GM23338 (cell line): ENCODE measurements around the gene SLC5A5. TPM values are rescaled to one million over a fixed set of nuclear protein-coding genes. Genes with fewer than 3 reads are reported as not detected.

Source experiments
- ATAC-seq: fragments of 200-7000 bp; cut with Tn5 transposase; 3 replicates; pipeline ENCODE4 v1.9.1; 2020
- DNase-seq: peaks from one replicate; pipeline ENCODE4 v3.0.0-alpha.2; 2015; ENCODE audit warnings: low spot score
- H2AFZ ChIP-seq: fragments of 200-600 bp; sonication (generic); 2 replicates; pipeline ENCODE4 v1.8.0; 2016; ENCODE audit warnings: antibody characterized with exemption, mild to moderate bottlenecking, moderate library complexity
- H3F3A ChIP-seq: fragments of 200-600 bp; sonication (generic); replicated peaks from 2 replicates; pipeline ENCODE4 v1.8.0; 2017; ENCODE audit warnings: antibody characterized with exemption, mixed run types, low read depth
- H3K27ac ChIP-seq: fragments of 200-600 bp; sonication (generic); 2 replicates; pipeline ENCODE4 v1.6.1; 2016; ENCODE audit warnings: low read depth
- H3K27me3 ChIP-seq: fragments of 200-600 bp; sonication (generic); 2 replicates; pipeline ENCODE4 v1.8.0; 2016; ENCODE audit warnings: mild to moderate bottlenecking, mixed run types, moderate library complexity; ENCODE audit not compliant: insufficient read depth
- H3K36me3 ChIP-seq: fragments of 200-600 bp; sonication (generic); 2 replicates; pipeline ENCODE4 v1.8.0; 2016; ENCODE audit warnings: mild to moderate bottlenecking; ENCODE audit not compliant: insufficient read depth
- H3K4me1 ChIP-seq: fragments of 200-600 bp; sonication (generic); 2 replicates; pipeline ENCODE4 v1.8.0; 2016; ENCODE audit warnings: mild to moderate bottlenecking, moderate library complexity; ENCODE audit not compliant: insufficient read depth
- H3K4me2 ChIP-seq: fragments of 200-600 bp; sonication (generic); 2 replicates; pipeline ENCODE4 v1.7.1; 2017; ENCODE audit warnings: mixed run types
- H3K4me3 ChIP-seq: fragments of 200-600 bp; sonication (generic); 2 replicates; pipeline ENCODE4 v1.6.1; 2016; ENCODE audit warnings: mixed run types
- H3K79me2 ChIP-seq: fragments of 200-600 bp; sonication (generic); replicated peaks from 2 replicates; pipeline ENCODE4 v1.8.0; 2017; ENCODE audit warnings: mild to moderate bottlenecking; ENCODE audit not compliant: insufficient read depth
- H3K9me2 ChIP-seq: fragments of 200-600 bp; sonication (generic); 2 replicates; pipeline ENCODE4 v1.8.0; 2017; ENCODE audit not compliant: insufficient read depth
- H4K20me1 ChIP-seq: fragments of 200-600 bp; sonication (generic); replicated peaks from 2 replicates; pipeline ENCODE4 v1.8.0; 2017; ENCODE audit warnings: mild to moderate bottlenecking; ENCODE audit not compliant: insufficient read depth
- H3K27ac Mint-ChIP-seq: 2 replicates; pipeline ENCODE4 v1.8.0; 2020; ENCODE audit warnings: inconsistent platforms, mild to moderate bottlenecking, moderate library complexity, mixed read lengths
- H3K27me3 Mint-ChIP-seq: 3 replicates; pipeline ENCODE4 v1.8.0; 2022; ENCODE audit warnings: low read depth, mild to moderate bottlenecking, moderate library complexity, mixed read lengths, inconsistent platforms; ENCODE audit not compliant: insufficient read depth, poor library complexity
- H3K36me3 Mint-ChIP-seq: 3 replicates; pipeline ENCODE4 v1.8.0; 2021; ENCODE audit warnings: low read depth, mild to moderate bottlenecking, inconsistent platforms, moderate library complexity, mixed read lengths
- H3K4me1 Mint-ChIP-seq: 3 replicates; pipeline ENCODE4 v1.8.0; 2020; ENCODE audit warnings: mild to moderate bottlenecking, inconsistent platforms, mixed read lengths
- H3K4me3 Mint-ChIP-seq: 3 replicates; pipeline ENCODE4 v1.8.0; 2021; ENCODE audit warnings: moderate library complexity, mild to moderate bottlenecking, inconsistent platforms, mixed read lengths
- H3K9me3 Mint-ChIP-seq: 3 replicates; pipeline ENCODE4 v1.8.0; 2020; ENCODE audit warnings: moderate library complexity, mild to moderate bottlenecking, inconsistent platforms, mixed read lengths
- ETS1 ChIP-seq: IDR thresholded peaks from 2 replicates; pipeline ENCODE4 v1.6.1; 2016; ENCODE audit warnings: antibody characterized with exemption
- EZH2 ChIP-seq: fragments of 200-600 bp; sonication (generic); IDR thresholded peaks from one replicate; pipeline ENCODE4 v1.8.0; 2017; ENCODE audit warnings: antibody characterized with exemption, mild to moderate bottlenecking, low read depth; ENCODE audit not compliant: unreplicated experiment
- JUNB ChIP-seq: IDR thresholded peaks from one replicate; pipeline ENCODE4 v1.6.1; 2016; ENCODE audit warnings: antibody characterized with exemption; ENCODE audit not compliant: unreplicated experiment
- POLR2AphosphoS5 ChIP-seq: IDR thresholded peaks from 2 replicates; pipeline ENCODE4 v1.6.1; 2016; ENCODE audit warnings: antibody characterized with exemption, low read depth
- ZNF114 ChIP-seq: fragments of 250-450 bp; sonication (Bioruptor Pico); IDR thresholded peaks from 2 replicates; pipeline ENCODE4 v1.5.0; 2020; ENCODE audit warnings: mild to moderate bottlenecking, moderate library complexity
- ZNF331 ChIP-seq: fragments of 250-450 bp; sonication (Bioruptor Pico); IDR thresholded peaks from 2 replicates; pipeline ENCODE4 v1.5.0; 2020; ENCODE audit warnings: low read depth, mild to moderate bottlenecking, moderate library complexity
- polyA plus RNA-seq: library from polyadenylated mRNA; unstranded; fragments of >200 nt; fragmentation: Nextera tagmentation; extraction: Ambion mirVana; gene quantifications from 2 replicates; pipeline ENCODE4 v1.2.1, GENCODE V29; 2016
- total RNA-seq: library from RNA; depleted of rRNA; stranded (reverse); fragments of >200 nt; shearing (Covaris generic); gene quantifications from 2 replicates; pipeline ENCODE4 v1.2.3, GENCODE V29; 2014
- TF ChIP-seq, protein P1 (sequence below): fragments of 250-450 bp; sonication (Bioruptor Pico); IDR thresholded peaks from 2 replicates; pipeline ENCODE4 v1.5.0; 2020; ENCODE audit warnings: mild to moderate bottlenecking, moderate library complexity
- TF ChIP-seq, protein P2 (sequence below): IDR thresholded peaks from one replicate; pipeline ENCODE4 v1.6.1; 2018; ENCODE audit warnings: antibody characterized with exemption; ENCODE audit not compliant: unreplicated experiment

SLC5A5 gene
- total and polyA plus RNA-seq, 2 experiments from 2014 or later: 1.0 to 2.1 TPM

DNA sequence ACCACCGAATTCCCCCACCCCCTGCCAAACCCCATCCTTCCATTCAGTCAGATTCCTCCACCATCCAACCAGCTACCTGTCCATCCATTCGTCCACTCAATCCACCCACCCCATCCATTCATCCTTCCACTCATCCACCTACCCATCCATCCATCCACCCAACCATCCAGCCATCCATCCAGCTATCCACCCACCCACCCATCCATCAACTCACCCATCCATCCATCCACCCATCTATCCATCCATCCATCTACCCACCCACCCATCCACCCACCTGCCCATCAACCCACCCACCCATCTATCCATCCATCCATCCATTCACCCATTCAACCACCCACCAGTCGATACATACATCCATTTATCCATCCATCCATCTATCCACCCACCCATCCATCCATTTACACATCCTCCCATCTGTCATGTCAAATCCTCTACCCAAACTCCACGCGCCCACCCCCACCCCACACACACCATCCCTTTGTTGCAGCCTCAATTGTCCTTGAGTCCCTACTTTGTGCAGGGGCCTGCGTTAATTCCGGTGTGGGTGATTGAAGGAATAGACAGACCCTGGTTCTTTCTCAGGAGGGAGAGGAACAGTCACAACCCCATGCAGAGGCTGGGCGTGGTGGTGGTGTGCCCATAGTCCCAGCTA lies 5.3 kb upstream of the SLC5A5 start:
- ATAC-seq (no peak), DNase-seq (no peak)
- Histone ChIP-seq H3K4me1 (peaks cover 14% of the 10 kb centered on the region; the same call in 1 of the 2 replicates), H3K27ac (no peak overlapping the region), H3F3A (peaks cover 54% of the 10 kb centered on the region), H2AFZ (no peak overlapping the region), H3K36me3 (peaks cover 23% of the 10 kb centered on the region), H3K9me2 (no peaks in the 10 kb centered on the region), H3K79me2 (peaks cover 13% of the 10 kb centered on the region), H4K20me1 (peaks cover 32% of the 10 kb centered on the region), H3K27me3 (peaks cover 19% of the 10 kb centered on the region), H3K4me2 (no peak overlapping the region), H3K4me3 (no peak overlapping the region)
- no peak overlapping the region; the same call in 1 of the 2 replicates for H3K27ac Mint-ChIP-seq
- no peak for TF ChIP-seq EZH2
- TF ChIP-seq ZNF331: no peak
- TF ChIP-seq, protein P1, sequence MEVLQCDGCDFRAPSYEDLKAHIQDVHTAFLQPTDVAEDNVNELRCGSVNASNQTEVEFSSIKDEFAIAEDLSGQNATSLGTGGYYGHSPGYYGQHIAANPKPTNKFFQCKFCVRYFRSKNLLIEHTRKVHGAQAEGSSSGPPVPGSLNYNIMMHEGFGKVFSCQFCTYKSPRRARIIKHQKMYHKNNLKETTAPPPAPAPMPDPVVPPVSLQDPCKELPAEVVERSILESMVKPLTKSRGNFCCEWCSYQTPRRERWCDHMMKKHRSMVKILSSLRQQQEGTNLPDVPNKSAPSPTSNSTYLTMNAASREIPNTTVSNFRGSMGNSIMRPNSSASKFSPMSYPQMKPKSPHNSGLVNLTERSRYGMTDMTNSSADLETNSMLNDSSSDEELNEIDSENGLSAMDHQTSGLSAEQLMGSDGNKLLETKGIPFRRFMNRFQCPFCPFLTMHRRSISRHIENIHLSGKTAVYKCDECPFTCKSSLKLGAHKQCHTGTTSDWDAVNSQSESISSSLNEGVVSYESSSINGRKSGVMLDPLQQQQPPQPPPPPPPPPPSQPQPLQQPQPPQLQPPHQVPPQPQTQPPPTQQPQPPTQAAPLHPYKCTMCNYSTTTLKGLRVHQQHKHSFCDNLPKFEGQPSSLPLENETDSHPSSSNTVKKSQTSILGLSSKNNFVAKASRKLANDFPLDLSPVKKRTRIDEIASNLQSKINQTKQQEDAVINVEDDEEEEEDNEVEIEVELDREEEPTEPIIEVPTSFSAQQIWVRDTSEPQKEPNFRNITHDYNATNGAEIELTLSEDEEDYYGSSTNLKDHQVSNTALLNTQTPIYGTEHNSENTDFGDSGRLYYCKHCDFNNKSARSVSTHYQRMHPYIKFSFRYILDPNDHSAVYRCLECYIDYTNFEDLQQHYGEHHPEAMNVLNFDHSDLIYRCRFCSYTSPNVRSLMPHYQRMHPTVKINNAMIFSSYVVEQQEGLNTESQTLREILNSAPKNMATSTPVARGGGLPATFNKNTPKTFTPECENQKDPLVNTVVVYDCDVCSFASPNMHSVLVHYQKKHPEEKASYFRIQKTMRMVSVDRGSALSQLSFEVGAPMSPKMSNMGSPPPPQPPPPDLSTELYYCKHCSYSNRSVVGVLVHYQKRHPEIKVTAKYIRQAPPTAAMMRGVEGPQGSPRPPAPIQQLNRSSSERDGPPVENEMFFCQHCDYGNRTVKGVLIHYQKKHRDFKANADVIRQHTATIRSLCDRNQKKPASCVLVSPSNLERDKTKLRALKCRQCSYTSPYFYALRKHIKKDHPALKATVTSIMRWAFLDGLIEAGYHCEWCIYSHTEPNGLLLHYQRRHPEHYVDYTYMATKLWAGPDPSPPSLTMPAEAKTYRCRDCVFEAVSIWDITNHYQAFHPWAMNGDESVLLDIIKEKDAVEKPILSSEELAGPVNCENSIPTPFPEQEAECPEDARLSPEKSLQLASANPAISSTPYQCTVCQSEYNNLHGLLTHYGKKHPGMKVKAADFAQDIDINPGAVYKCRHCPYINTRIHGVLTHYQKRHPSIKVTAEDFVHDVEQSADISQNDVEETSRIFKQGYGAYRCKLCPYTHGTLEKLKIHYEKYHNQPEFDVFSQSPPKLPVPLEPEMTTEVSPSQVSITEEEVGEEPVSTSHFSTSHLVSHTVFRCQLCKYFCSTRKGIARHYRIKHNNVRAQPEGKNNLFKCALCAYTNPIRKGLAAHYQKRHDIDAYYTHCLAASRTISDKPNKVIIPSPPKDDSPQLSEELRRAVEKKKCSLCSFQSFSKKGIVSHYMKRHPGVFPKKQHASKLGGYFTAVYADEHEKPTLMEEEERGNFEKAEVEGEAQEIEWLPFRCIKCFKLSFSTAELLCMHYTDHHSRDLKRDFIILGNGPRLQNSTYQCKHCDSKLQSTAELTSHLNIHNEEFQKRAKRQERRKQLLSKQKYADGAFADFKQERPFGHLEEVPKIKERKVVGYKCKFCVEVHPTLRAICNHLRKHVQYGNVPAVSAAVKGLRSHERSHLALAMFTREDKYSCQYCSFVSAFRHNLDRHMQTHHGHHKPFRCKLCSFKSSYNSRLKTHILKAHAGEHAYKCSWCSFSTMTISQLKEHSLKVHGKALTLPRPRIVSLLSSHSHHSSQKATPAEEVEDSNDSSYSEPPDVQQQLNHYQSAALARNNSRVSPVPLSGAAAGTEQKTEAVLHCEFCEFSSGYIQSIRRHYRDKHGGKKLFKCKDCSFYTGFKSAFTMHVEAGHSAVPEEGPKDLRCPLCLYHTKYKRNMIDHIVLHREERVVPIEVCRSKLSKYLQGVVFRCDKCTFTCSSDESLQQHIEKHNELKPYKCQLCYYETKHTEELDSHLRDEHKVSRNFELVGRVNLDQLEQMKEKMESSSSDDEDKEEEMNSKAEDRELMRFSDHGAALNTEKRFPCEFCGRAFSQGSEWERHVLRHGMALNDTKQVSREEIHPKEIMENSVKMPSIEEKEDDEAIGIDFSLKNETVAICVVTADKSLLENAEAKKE: no peak
- TF ChIP-seq ETS1: no peak
- TF ChIP-seq, protein P2, sequence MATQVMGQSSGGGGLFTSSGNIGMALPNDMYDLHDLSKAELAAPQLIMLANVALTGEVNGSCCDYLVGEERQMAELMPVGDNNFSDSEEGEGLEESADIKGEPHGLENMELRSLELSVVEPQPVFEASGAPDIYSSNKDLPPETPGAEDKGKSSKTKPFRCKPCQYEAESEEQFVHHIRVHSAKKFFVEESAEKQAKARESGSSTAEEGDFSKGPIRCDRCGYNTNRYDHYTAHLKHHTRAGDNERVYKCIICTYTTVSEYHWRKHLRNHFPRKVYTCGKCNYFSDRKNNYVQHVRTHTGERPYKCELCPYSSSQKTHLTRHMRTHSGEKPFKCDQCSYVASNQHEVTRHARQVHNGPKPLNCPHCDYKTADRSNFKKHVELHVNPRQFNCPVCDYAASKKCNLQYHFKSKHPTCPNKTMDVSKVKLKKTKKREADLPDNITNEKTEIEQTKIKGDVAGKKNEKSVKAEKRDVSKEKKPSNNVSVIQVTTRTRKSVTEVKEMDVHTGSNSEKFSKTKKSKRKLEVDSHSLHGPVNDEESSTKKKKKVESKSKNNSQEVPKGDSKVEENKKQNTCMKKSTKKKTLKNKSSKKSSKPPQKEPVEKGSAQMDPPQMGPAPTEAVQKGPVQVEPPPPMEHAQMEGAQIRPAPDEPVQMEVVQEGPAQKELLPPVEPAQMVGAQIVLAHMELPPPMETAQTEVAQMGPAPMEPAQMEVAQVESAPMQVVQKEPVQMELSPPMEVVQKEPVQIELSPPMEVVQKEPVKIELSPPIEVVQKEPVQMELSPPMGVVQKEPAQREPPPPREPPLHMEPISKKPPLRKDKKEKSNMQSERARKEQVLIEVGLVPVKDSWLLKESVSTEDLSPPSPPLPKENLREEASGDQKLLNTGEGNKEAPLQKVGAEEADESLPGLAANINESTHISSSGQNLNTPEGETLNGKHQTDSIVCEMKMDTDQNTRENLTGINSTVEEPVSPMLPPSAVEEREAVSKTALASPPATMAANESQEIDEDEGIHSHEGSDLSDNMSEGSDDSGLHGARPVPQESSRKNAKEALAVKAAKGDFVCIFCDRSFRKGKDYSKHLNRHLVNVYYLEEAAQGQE: no peak
- no peak for TF ChIP-seq POLR2AphosphoS5
- no peak for TF ChIP-seq JUNB
- TF ChIP-seq ZNF114: no peak
- no peak overlapping the region for H3K4me3 Mint-ChIP-seq
- H3K9me3 Mint-ChIP-seq: no peaks in the 10 kb centered on the region
- H3K27me3 Mint-ChIP-seq: peaks cover 48% of the 10 kb centered on the region
- peaks cover 18% of the 10 kb centered on the region for H3K4me1 Mint-ChIP-seq
- peaks cover 45% of the 10 kb centered on the region for H3K36me3 Mint-ChIP-seq
